Right lobe of liver (tissue), 4 donors: Measurements from ENCODE around the gene ARSG.

Experiments
- CTCF ChIP-seq, 4 donors: fragments of 200-600 bp in 3 of 4; fragments of 450-650 bp in 1 of 4; IDR thresholded peaks; one replicate each; pipeline versions ENCODE4 v1.5.1 to v1.8.0; 2016 to 2022; ENCODE audit warnings: antibody characterized with exemption in 4 of 4, mild to moderate bottlenecking in 2 of 4
- POLR2A ChIP-seq: fragments of 450-650 bp; IDR thresholded peaks from one replicate; pipeline ENCODE4 v1.6.1; 2017; ENCODE audit warnings: antibody characterized with exemption, mild to moderate bottlenecking
- donor health status: DM: no; HTN: no; CAD: no.
- donor health status: DM: no; HTN: no; CAD: no.
- donor health status: DM: no; HTN: yes; CAD: no.

- TF ChIP-seq CTCF (IDR thresholded peaks at IDR 0.05): no peak
- TF ChIP-seq POLR2A: no peak
These were observed 17.6 kb upstream of the ARSG start for GRCh38 chr17:68273722-68274121.
